HEK293 (cell line): ENCODE data around the gene TANC1.

ENCODE experiments used
- GLI4 ChIP-seq: fragments of 450-650 bp; formaldehyde crosslinking; IDR thresholded peaks from 2 replicates; pipeline ENCODE4 v1.5.1; 2016; ENCODE audit warnings: missing biosample characterization, missing genetic modification characterization
- MZF1 ChIP-seq: fragments of 450-650 bp; formaldehyde crosslinking; IDR thresholded peaks from 2 replicates; pipeline ENCODE4 v1.5.1; 2017; ENCODE audit warnings: missing biosample characterization, missing genetic modification characterization, borderline replicate concordance
- PRDM1 ChIP-seq: fragments of 450-650 bp; formaldehyde crosslinking; IDR thresholded peaks from 2 replicates; pipeline ENCODE4; 2016; ENCODE audit warnings: missing biosample characterization, missing genetic modification characterization
- RBAK ChIP-seq: fragments of 450-650 bp; formaldehyde crosslinking; IDR thresholded peaks from 2 replicates; pipeline ENCODE4 v1.5.1; 2016; ENCODE audit warnings: missing biosample characterization, missing genetic modification characterization
- ZBTB1 ChIP-seq: fragments of 450-650 bp; formaldehyde crosslinking; IDR thresholded peaks from 2 replicates; pipeline ENCODE4 v1.5.1; 2016; ENCODE audit warnings: missing biosample characterization, missing genetic modification characterization
- ZNF174 ChIP-seq: fragments of 450-650 bp; formaldehyde crosslinking; IDR thresholded peaks from 2 replicates; pipeline ENCODE4 v1.5.0; 2017; ENCODE audit warnings: missing biosample characterization, mild to moderate bottlenecking, missing genetic modification characterization
- ZNF184 ChIP-seq: fragments of 450-650 bp; IDR thresholded peaks from 2 replicates; pipeline ENCODE4 v1.5.1; 2018; ENCODE audit warnings: missing biosample characterization, mild to moderate bottlenecking, missing genetic modification characterization
- ZNF274 ChIP-seq, 2 experiments: fragments of 200-500 bp in 1 of 2; fragments of 450-650 bp in 1 of 2; sonication (Bioruptor generic) in 1 of 2; formaldehyde crosslinking in 1 of 2; IDR thresholded peaks; 2 replicates each; pipeline versions ENCODE4 v1.5.1 to v1.6.1; 2014 to 2016; ENCODE audit warnings: borderline replicate concordance in 1 of 2, inconsistent platforms in 1 of 2, low read length in 1 of 2, missing biosample characterization in 1 of 2, missing genetic modification characterization in 1 of 2
- ZNF707 ChIP-seq: fragments of 450-650 bp; formaldehyde crosslinking; IDR thresholded peaks from 2 replicates; pipeline ENCODE4 v1.5.1; 2016; ENCODE audit warnings: missing biosample characterization, missing genetic modification characterization
- ZSCAN23 ChIP-seq: fragments of 450-650 bp; formaldehyde crosslinking; IDR thresholded peaks from 2 replicates; pipeline ENCODE4 v1.5.1; 2016; ENCODE audit warnings: missing biosample characterization, missing genetic modification characterization
- TF ChIP-seq, protein P1 (sequence below): fragments of 450-650 bp; formaldehyde crosslinking; IDR thresholded peaks from 2 replicates; pipeline ENCODE4 v1.5.1; 2016; ENCODE audit warnings: missing biosample characterization, missing genetic modification characterization
- TF ChIP-seq, protein P2 (sequence below): fragments of 450-650 bp; formaldehyde crosslinking; IDR thresholded peaks from 2 replicates; pipeline ENCODE4 v1.5.1; 2016; ENCODE audit warnings: missing biosample characterization, missing genetic modification characterization

DNA sequence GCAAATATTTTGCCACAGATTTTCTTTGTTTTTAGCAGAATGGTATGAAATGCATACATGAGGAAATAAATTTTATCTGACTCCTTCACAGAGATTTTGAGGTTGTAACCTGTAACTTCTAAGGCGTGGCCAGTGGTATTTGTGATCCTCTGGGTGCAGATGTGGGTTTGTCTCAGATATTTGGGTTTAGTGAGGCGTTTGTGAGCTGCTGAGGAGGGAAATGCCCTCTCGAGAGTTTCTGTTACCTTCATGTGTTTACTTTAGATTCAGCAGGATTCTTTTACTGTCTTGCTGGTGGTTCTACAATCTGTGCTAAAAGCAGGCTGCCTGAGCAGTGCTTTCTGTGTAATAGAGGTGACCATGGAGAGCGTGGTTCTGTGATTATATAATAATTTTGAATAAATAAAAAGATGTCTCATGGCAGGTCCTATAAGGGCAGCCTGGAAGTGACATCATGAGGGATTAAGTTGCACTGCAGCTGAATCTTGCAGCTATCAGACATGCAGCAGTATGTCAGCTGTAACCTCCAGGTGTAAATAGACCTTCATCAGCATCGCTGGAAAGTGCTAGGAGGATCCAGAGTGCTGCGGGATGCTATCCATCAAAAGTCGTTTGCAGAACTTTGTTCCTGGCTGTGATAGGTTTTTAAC lies 34.1 kb downstream of the TANC1 start:
- TF ChIP-seq, protein P1, sequence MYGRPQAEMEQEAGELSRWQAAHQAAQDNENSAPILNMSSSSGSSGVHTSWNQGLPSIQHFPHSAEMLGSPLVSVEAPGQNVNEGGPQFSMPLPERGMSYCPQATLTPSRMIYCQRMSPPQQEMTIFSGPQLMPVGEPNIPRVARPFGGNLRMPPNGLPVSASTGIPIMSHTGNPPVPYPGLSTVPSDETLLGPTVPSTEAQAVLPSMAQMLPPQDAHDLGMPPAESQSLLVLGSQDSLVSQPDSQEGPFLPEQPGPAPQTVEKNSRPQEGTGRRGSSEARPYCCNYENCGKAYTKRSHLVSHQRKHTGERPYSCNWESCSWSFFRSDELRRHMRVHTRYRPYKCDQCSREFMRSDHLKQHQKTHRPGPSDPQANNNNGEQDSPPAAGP: no peak
- no peak for TF ChIP-seq ZNF184 (tag by site-specific recombination)
- TF ChIP-seq GLI4: no peak
- no peak for TF ChIP-seq ZSCAN23
- TF ChIP-seq, protein P2, sequence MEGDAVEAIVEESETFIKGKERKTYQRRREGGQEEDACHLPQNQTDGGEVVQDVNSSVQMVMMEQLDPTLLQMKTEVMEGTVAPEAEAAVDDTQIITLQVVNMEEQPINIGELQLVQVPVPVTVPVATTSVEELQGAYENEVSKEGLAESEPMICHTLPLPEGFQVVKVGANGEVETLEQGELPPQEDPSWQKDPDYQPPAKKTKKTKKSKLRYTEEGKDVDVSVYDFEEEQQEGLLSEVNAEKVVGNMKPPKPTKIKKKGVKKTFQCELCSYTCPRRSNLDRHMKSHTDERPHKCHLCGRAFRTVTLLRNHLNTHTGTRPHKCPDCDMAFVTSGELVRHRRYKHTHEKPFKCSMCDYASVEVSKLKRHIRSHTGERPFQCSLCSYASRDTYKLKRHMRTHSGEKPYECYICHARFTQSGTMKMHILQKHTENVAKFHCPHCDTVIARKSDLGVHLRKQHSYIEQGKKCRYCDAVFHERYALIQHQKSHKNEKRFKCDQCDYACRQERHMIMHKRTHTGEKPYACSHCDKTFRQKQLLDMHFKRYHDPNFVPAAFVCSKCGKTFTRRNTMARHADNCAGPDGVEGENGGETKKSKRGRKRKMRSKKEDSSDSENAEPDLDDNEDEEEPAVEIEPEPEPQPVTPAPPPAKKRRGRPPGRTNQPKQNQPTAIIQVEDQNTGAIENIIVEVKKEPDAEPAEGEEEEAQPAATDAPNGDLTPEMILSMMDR (tag by site-specific recombination): no peak
- no peak for TF ChIP-seq ZBTB1 (tag by site-specific recombination)
- TF ChIP-seq ZNF174 (tag by site-specific recombination): no peak
- no peak for TF ChIP-seq PRDM1
- TF ChIP-seq MZF1: no peak
- no peak for TF ChIP-seq ZNF707
- TF ChIP-seq ZNF274 (IDR thresholded peaks at IDR 0.05; ENCODE audit: low read length): no peak
- TF ChIP-seq ZNF274 (tag by site-specific recombination; IDR thresholded peaks at IDR 0.05; ENCODE audit: borderline replicate concordance): no peak
- no peak for TF ChIP-seq RBAK (tag by site-specific recombination)
